Measurements from ENCODE around the gene NPHP4.

Gene NPHP4

DNA sequence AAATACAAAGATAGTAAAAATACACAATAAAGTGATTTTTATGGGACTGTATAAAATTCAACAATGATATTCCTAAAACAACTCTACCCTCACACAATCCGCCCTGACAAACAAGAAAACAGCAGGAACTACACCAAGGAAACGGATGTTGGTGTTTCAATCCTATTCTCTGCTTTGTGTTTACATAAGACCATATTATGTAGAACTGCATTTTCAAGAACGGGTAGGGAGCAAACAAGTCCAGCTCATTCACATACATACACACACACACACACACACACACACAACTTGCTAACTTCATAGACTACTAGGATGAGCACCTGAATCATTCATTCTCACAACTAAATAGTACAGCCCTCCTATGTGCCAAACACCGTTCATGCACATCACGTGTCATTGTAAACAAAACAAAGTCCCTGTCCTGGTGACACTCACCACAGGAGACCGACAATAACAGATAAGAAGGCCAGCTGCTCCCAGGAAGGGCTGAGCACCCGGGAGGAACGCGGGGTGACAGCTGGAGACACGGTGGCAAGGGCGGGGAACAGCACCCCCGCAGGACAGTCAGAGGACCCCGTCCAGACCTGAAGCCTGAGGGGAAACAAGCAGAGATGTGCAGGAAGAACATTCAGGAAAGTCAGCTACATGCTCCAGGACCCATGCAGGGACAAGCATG lies 43.0 kb downstream of the NPHP4 start:
- Histone ChIP-seq H3K27ac (ENCODE audit: low read length) (no peak overlapping the region), H3K9me3 (ENCODE audit: insufficient read depth, low read depth, low read length) (no peaks in the 10 kb centered on the region), H3K9ac (ENCODE audit: low read depth, low read length) (no peak overlapping the region), H3K36me3 (ENCODE audit: insufficient read depth, low read depth, low read length) (peaks cover 20% of the 10 kb centered on the region; the same call in 1 of the 2 replicates), H3K27me3 (ENCODE audit: insufficient read depth, low read length) (no peaks in the 10 kb centered on the region), H3K4me1 (ENCODE audit: insufficient read depth, low read length) (no peaks in the 10 kb centered on the region), H3K4me3 (ENCODE audit: low read length) (no peak overlapping the region)

DNA sequence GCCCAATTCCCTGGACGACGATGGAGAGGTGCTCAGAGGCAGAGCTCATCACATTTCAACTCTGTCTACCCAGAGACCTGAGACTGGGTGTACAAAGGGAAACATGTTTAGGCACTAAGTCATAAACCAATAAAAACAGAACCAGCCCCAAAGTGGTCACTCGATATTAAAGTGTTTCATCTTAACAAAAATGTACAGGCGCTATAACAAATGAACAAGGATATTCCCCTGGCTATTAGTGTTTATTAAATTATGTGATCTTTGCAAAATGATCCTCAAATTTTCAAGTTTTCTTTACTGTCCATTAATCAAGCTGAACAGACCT lies 43.6 kb downstream of the NPHP4 start:
- no peaks in the 10 kb centered on the region for H3K9me3 ChIP-seq (ENCODE audit: insufficient read depth, low read depth, low read length)
- H3K27ac ChIP-seq (ENCODE audit: low read length), result no peak overlapping the region
- no peaks in the 10 kb centered on the region for H3K27me3 ChIP-seq (ENCODE audit: insufficient read depth, low read length)
- no peak overlapping the region for H3K9ac ChIP-seq (ENCODE audit: low read depth, low read length)
- H3K36me3 ChIP-seq (ENCODE audit: insufficient read depth, low read depth, low read length), result peaks cover 20% of the 10 kb centered on the region; the same call in 1 of the 2 replicates
- no peak overlapping the region for H3K4me3 ChIP-seq (ENCODE audit: low read length)
- no peaks in the 10 kb centered on the region for H3K4me1 ChIP-seq (ENCODE audit: insufficient read depth, low read length)

DNA sequence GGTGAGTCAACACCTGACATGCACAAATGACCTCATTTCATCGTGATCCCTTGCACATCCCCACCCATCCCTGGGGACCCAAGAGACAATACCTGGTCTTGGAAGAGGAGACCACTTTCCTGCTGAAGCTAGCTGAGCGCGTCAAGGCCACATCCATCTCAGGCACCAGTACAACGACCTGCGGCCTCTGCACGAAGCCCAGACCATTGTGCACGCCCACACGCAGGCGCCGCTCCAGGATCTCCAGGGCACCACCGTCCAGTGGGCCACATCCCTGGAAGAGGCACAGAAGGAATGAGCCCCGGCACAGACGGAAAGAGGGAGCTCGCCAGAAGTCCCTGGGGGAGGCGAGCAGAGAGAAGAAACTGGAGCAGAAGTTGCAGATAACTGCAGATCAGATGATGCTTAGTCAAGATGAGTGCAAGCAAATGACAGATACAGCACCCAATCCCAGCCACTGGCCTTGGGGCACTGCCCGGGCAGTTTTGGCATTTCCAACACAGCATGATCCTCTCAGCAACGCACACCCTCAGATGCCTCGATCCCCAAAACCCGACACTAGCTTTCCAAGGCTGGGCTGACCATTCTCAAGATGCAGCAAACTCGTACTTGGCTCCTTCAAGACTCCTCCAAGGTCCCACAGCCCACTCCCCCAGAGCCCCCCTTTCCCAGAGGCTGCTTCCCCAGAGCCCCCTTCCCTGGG lies 44.1 kb downstream of the NPHP4 start:
- Histone ChIP-seq H3K4me3 (ENCODE audit: low read length) (no peak overlapping the region), H3K36me3 (ENCODE audit: insufficient read depth, low read depth, low read length) (peaks cover 20% of the 10 kb centered on the region; the same call in 1 of the 2 replicates), H3K9me3 (ENCODE audit: insufficient read depth, low read depth, low read length) (no peaks in the 10 kb centered on the region), H3K27me3 (ENCODE audit: insufficient read depth, low read length) (no peaks in the 10 kb centered on the region), H3K27ac (ENCODE audit: low read length) (no peak overlapping the region), H3K4me1 (ENCODE audit: insufficient read depth, low read length) (no peaks in the 10 kb centered on the region), H3K9ac (ENCODE audit: low read depth, low read length) (no peak overlapping the region)

DNA sequence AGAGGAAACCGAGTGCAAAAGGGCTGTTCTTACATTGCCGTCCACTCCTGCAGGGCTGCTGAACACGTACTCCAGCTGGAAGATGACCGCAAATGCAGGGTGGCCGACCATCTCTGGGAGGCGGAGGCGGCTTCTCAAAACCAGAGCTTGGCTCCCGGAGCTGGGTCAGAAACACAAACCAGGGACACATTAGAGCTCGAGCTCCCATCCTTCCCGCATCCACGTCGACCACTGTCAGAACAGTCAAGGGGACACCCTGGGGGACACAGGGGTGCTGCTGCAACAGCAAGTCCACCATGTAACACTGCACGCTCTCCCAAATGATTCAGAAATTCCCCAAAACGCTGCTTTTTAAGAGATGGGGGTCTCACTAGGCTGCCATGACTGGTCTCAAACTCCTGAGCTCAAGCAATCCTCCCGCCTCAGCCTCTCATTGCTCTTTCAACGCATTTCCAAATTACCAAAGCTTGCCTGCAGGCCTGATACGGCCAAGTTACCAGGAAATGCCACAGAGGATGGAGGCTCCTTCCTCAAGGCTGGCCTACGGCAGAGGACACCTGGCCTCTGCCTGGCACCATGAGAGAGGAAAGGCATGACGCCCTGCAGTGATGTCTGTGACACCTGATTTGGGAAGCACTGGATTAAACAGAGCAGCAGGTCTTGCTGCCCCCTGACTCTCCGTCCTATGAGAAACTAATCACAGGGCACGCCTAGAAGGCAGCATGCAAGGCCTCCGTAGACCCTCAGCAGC lies 45.0 kb downstream of the NPHP4 start:
- H3K9me3 ChIP-seq (ENCODE audit: insufficient read depth, low read depth, low read length), result no peaks in the 10 kb centered on the region
- no peak overlapping the region for H3K9ac ChIP-seq (ENCODE audit: low read depth, low read length)
- no peak overlapping the region for H3K4me3 ChIP-seq (ENCODE audit: low read length)
- no peaks in the 10 kb centered on the region for H3K4me1 ChIP-seq (ENCODE audit: insufficient read depth, low read length)
- H3K27me3 ChIP-seq (ENCODE audit: insufficient read depth, low read length), result no peaks in the 10 kb centered on the region
- H3K36me3 ChIP-seq (ENCODE audit: insufficient read depth, low read depth, low read length), result peaks cover 20% of the 10 kb centered on the region; the same call in 1 of the 2 replicates
- H3K27ac ChIP-seq (ENCODE audit: low read length), result no peak overlapping the region

DNA sequence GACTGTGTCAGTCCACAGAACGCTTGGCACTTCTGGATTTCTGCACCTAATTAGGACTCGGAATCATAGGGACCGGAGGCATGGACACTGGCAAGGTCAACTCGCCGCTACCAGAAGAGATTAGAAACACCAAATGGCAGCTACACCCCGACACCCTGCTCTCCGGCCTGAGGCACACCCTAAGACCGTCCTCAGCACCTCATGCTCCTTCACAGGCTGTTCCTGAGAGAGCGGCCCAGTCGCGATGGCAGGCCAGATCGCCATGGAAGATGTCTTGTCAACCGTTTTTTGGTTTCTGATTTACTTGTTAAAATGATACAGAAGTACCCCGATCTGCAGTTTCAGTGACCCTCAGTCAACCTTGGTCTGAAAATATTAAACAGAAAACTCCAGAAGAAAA lies 46.8 kb downstream of the NPHP4 start:
- H3K4me1 ChIP-seq (ENCODE audit: insufficient read depth, low read length), result no peaks in the 10 kb centered on the region
- H3K27me3 ChIP-seq (ENCODE audit: insufficient read depth, low read length), result no peaks in the 10 kb centered on the region
- H3K27ac ChIP-seq (ENCODE audit: low read length), result no peak overlapping the region
- H3K4me3 ChIP-seq (ENCODE audit: low read length), result no peak overlapping the region
- no peak overlapping the region for H3K9ac ChIP-seq (ENCODE audit: low read depth, low read length)
- H3K36me3 ChIP-seq (ENCODE audit: insufficient read depth, low read depth, low read length), result peaks cover 20% of the 10 kb centered on the region; the same call in 1 of the 2 replicates
- H3K9me3 ChIP-seq (ENCODE audit: insufficient read depth, low read depth, low read length), result no peaks in the 10 kb centered on the region

DNA sequence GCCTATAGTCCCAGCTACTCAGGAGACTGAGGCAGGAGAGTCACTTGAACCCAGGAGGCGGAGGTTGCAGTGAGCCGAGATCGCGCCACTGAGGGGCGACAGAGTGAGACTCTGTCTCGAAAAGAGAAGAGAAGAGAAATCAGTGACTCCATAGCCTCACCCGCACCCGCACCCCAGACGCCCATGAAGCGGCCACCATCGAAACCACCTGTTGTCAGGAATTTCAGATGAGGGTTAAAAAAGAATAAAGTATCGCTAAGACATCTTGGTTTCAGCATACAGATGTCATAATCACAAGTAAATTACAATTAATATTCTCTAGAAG lies 47.4 kb downstream of the NPHP4 start:
- H3K4me3 ChIP-seq (ENCODE audit: low read length), result no peak overlapping the region
- H3K9ac ChIP-seq (ENCODE audit: low read depth, low read length), result no peak overlapping the region
- H3K36me3 ChIP-seq (ENCODE audit: insufficient read depth, low read depth, low read length), result peaks cover 20% of the 10 kb centered on the region; the same call in 1 of the 2 replicates
- H3K9me3 ChIP-seq (ENCODE audit: insufficient read depth, low read depth, low read length), result no peaks in the 10 kb centered on the region
- no peaks in the 10 kb centered on the region for H3K27me3 ChIP-seq (ENCODE audit: insufficient read depth, low read length)
- no peak overlapping the region for H3K27ac ChIP-seq (ENCODE audit: low read length)
- H3K4me1 ChIP-seq (ENCODE audit: insufficient read depth, low read length), result no peaks in the 10 kb centered on the region

DNA sequence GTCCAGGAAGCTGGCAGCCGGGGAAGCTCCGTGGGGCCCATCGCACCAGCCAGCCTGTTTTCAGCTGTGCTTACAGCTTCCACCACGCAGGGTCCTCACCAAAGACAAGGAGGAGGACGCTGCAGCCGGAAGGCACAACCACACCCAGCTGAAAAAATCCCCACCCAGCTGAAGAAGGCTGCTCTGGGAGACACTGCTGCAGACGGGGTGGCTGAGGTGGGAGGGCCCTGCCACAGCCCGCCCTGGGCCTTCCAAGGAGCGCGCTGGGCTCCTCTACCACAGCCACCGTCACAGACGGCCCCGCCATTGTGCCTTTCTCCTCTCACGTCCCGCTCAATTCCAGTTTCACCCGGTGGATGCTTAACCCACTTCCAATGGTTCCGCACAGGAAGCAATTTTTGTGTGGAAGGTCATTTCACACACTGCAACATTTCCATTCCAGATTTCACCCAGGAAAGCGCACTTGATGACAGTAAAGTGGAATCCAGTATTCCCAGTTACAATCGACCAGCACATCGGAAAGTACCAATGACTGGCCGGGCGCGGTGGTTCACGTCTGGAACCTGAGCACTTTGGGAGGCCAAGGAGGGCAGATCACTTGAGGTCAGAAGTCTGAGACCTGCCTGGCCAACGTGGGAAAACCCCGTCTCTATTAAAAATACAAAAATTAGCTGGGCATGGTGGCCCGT lies 47.9 kb downstream of the NPHP4 start:
- no peaks in the 10 kb centered on the region for H3K9me3 ChIP-seq (ENCODE audit: insufficient read depth, low read depth, low read length)
- H3K36me3 ChIP-seq (ENCODE audit: insufficient read depth, low read depth, low read length), result peaks cover 20% of the 10 kb centered on the region; the same call in 1 of the 2 replicates
- H3K9ac ChIP-seq (ENCODE audit: low read depth, low read length), result no peak overlapping the region
- H3K27me3 ChIP-seq (ENCODE audit: insufficient read depth, low read length), result no peaks in the 10 kb centered on the region
- no peak overlapping the region for H3K4me3 ChIP-seq (ENCODE audit: low read length)
- H3K27ac ChIP-seq (ENCODE audit: low read length), result no peak overlapping the region
- no peaks in the 10 kb centered on the region for H3K4me1 ChIP-seq (ENCODE audit: insufficient read depth, low read length)

DNA sequence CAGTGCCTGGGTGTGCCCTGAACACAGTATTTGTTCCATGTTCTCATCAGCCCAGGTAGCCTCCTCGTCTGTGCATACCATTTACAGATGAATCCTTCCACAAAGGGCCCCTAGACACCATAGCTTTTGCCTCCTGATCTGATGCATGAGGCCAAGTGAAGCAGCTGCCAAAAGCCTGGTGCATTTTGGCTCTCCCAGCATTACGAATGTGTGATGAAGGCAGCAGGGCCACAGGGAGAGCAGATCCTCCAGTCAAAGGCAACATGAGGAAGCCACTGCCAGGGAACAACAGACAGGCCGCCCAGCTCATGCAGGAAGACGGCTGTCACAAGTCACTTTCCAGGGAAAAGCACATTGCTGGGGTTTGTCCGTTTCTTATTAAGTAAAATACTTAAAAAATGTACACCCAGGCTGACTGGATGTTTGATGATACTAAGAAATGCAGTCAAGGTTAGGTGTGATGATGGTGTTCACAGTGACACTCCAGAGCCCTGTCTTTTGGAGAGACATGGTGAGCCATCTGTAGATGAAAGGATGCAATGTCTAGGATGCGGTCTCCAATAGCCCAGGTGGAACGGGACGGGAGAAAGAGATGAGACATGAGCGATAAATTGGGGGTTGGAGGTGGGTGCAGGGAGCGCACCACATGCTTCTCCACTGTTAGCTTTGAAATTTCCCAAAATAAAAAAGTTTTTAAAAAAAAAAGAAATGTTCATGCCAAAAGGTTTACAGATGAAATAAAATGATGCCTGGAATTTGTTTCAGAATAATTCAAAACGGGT lies 48.7 kb downstream of the NPHP4 start:
- no peaks in the 10 kb centered on the region for H3K4me1 ChIP-seq (ENCODE audit: insufficient read depth, low read length)
- H3K27ac ChIP-seq (ENCODE audit: low read length), result no peak overlapping the region
- peaks cover 20% of the 10 kb centered on the region; the same call in 1 of the 2 replicates for H3K36me3 ChIP-seq (ENCODE audit: insufficient read depth, low read depth, low read length)
- no peaks in the 10 kb centered on the region for H3K9me3 ChIP-seq (ENCODE audit: insufficient read depth, low read depth, low read length)
- H3K4me3 ChIP-seq (ENCODE audit: low read length), result no peak overlapping the region
- H3K9ac ChIP-seq (ENCODE audit: low read depth, low read length), result no peak overlapping the region
- no peaks in the 10 kb centered on the region for H3K27me3 ChIP-seq (ENCODE audit: insufficient read depth, low read length)

DNA sequence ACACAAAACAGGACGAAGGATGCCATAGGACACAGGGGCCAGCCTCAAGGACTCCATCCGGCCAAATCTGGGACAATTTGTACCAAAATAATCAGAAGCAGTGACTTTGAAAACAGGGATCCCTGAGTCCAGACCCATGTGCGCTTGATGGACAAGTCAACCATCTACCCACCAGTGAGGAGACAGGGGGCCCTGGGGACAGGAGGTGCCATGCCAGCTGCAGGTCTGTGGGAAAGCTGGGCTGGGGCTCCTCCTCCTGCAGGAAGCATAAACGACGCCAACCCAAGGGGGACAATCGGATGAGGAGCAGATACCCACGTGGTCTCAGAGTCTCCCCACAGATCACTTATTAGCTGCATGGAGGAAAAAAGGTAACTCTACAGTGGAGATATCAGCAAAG lies 50.6 kb downstream of the NPHP4 start:
- Histone ChIP-seq H3K9ac (ENCODE audit: low read depth, low read length) (no peak overlapping the region), H3K4me1 (ENCODE audit: insufficient read depth, low read length) (no peaks in the 10 kb centered on the region), H3K27me3 (ENCODE audit: insufficient read depth, low read length) (no peaks in the 10 kb centered on the region), H3K27ac (ENCODE audit: low read length) (no peak overlapping the region), H3K36me3 (ENCODE audit: insufficient read depth, low read depth, low read length) (peaks cover 16% of the 10 kb centered on the region; the same call in 1 of the 2 replicates), H3K9me3 (ENCODE audit: insufficient read depth, low read depth, low read length) (no peaks in the 10 kb centered on the region), H3K4me3 (ENCODE audit: low read length) (no peak overlapping the region)

DNA sequence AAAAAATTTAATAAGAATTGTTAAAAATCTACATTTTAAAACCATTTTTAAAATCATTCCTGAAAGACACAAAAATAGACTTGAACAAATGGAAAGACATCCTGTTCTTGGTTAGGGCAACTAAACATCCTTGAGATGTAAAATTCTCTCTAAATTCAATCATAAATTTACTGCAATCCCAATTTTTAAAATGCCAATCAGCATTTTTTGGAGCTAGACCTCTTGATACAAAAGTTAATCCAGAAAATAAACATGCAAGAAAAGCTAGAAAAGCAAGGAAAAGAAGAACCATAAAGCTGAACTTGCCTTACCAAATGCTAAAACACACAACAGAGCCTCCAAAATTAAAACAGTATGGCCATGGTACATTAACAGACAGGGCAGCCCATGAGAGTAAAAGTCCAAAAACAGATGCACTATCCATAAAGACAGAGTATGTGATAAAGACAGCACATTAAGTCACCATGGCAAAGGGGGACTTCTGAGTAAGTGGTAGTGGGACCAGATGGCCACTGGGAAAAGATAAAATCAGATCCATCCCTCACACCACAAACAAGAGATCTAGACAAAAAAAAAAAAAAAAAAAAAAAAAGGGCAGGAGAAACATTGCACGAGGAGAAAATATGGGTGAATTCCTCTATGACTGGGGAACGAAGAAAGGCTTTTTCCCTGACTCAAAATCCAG lies 51.4 kb downstream of the NPHP4 start:
- no peak overlapping the region for H3K9ac ChIP-seq (ENCODE audit: low read depth, low read length)
- no peaks in the 10 kb centered on the region for H3K9me3 ChIP-seq (ENCODE audit: insufficient read depth, low read depth, low read length)
- peaks cover 8% of the 10 kb centered on the region; the same call in 1 of the 2 replicates for H3K36me3 ChIP-seq (ENCODE audit: insufficient read depth, low read depth, low read length)
- no peaks in the 10 kb centered on the region for H3K4me1 ChIP-seq (ENCODE audit: insufficient read depth, low read length)
- no peak overlapping the region for H3K4me3 ChIP-seq (ENCODE audit: low read length)
- no peaks in the 10 kb centered on the region for H3K27me3 ChIP-seq (ENCODE audit: insufficient read depth, low read length)
- H3K27ac ChIP-seq (ENCODE audit: low read length), result no peak overlapping the region
